Neural cell (in vitro differentiated cells): ENCODE data around the gene PLK3.

ENCODE experiments used
- EZH2 ChIP-seq: fragments of 200-600, 300-800 bp; shearing (Covaris generic), sonication (generic); IDR thresholded peaks from 2 replicates; pipeline ENCODE4 v1.6.1; 2014; ENCODE audit warnings: antibody characterized with exemption, low read length, borderline replicate concordance, mild to moderate bottlenecking; ENCODE audit not compliant: insufficient read depth, poor library complexity, severe bottlenecking
- SMC3 ChIP-seq: fragments of 450-650 bp; conservative IDR thresholded peaks from 2 replicates; pipeline ENCODE4 v1.6.1; 2014; ENCODE audit warnings: antibody characterized with exemption, mild to moderate bottlenecking, moderate library complexity; ENCODE audit not compliant: poor library complexity
- TF ChIP-seq, protein P1 (sequence below): fragments of 450-650 bp; IDR thresholded peaks from 2 replicates; pipeline ENCODE4 v1.5.1; 2014; ENCODE audit warnings: antibody characterized with exemption, mild to moderate bottlenecking, moderate library complexity; ENCODE audit not compliant: poor library complexity, severe bottlenecking

DNA sequence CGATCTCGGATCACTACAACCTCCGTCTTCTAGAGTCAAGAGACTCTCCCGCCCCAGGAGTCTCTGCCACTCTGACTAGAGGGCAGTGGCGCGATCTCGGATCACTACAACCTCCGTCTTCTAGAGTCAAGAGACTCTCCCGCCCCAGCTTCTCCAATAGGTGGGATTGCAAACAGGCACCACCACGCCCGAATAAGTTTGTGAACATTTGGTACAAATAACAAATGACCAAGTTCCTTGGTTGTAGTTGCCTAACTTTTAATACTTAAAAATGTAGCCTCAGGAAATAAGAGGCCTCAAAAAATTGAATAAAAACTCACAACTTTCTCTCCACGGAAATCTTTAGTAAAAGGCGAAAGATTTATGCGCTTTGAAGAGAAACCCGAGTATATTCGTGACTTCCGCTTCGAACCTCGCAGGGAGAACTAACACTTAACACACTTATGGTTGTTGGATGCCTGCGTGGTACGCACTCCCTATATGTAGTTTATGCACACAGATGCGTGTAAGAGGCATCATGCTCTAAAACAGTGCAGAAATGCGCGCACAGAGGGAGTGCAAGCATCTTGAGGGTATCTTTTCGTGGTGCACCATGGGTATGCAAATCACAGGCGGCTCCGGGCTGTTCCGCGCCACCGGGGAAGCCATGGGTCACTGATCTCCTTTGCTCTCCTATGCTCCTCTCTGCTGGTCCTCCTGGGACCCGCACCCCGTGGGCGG is 19.6 kb downstream of the PLK3 start:
- TF ChIP-seq, protein P1, sequence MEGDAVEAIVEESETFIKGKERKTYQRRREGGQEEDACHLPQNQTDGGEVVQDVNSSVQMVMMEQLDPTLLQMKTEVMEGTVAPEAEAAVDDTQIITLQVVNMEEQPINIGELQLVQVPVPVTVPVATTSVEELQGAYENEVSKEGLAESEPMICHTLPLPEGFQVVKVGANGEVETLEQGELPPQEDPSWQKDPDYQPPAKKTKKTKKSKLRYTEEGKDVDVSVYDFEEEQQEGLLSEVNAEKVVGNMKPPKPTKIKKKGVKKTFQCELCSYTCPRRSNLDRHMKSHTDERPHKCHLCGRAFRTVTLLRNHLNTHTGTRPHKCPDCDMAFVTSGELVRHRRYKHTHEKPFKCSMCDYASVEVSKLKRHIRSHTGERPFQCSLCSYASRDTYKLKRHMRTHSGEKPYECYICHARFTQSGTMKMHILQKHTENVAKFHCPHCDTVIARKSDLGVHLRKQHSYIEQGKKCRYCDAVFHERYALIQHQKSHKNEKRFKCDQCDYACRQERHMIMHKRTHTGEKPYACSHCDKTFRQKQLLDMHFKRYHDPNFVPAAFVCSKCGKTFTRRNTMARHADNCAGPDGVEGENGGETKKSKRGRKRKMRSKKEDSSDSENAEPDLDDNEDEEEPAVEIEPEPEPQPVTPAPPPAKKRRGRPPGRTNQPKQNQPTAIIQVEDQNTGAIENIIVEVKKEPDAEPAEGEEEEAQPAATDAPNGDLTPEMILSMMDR: no peak
- TF ChIP-seq EZH2 (no peak), SMC3 (no peak)
